ENCODE measurements around the gene ISM2. TPM values are rescaled to one million over a fixed set of nuclear protein-coding genes. Genes with fewer than 3 reads are reported as not detected.

ISM2 gene
- total and polyA plus RNA-seq, 2 experiments from 2014 or later = 0.69 to 1.3 TPM

- TF ChIP-seq CREB1 (CRISPR knock-in tag; IDR thresholded peaks at IDR 0.05; ENCODE audit: low read depth) (no peak), STAT1 (IDR thresholded peaks at IDR 0.05; ENCODE audit: unreplicated experiment) (no peak), REST (IDR thresholded peaks at IDR 0.05; ENCODE audit: unreplicated experiment) (no peak), POLR2AphosphoS5 (IDR thresholded peaks at IDR 0.05; ENCODE audit: low read depth) (no peak), ZNF331 (CRISPR knock-in tag; IDR thresholded peaks at IDR 0.05; ENCODE audit: low read depth) (no peak)
- DNase-seq (ENCODE audit: low spot score) (no peak), ATAC-seq (no peak)
- H3K27me3 Mint-ChIP-seq (ENCODE audit: insufficient read depth, low read depth, poor library complexity) = peaks cover 6% of the 10 kb centered on the region
- H3K36me3 Mint-ChIP-seq (ENCODE audit: low read depth) = no peaks in the 10 kb centered on the region
- no peak overlapping the region for H3K4me3 Mint-ChIP-seq
- no peak overlapping the region for H3K4me2 ChIP-seq
- H3K9me2 ChIP-seq (ENCODE audit: insufficient read depth) = no peaks in the 10 kb centered on the region
- no peaks in the 10 kb centered on the region for H3K79me2 ChIP-seq (replicated peaks; ENCODE audit: insufficient read depth)
- H4K20me1 ChIP-seq (replicated peaks; ENCODE audit: insufficient read depth) = no peaks in the 10 kb centered on the region
- H3F3A ChIP-seq (replicated peaks; ENCODE audit: low read depth) = no peaks in the 10 kb centered on the region
- no peaks in the 10 kb centered on the region for H3K4me1 ChIP-seq (ENCODE audit: insufficient read depth)
- H3K27ac Mint-ChIP-seq = no peak overlapping the region
- H3K36me3 ChIP-seq (ENCODE audit: insufficient read depth) = no peaks in the 10 kb centered on the region
- no peak overlapping the region for H3K27ac ChIP-seq (ENCODE audit: low read depth)
- H3K4me3 ChIP-seq = no peak overlapping the region
- no peaks in the 10 kb centered on the region for H3K4me1 Mint-ChIP-seq
- no peaks in the 10 kb centered on the region for H3K9me3 Mint-ChIP-seq
- no peaks in the 10 kb centered on the region for H3K27me3 ChIP-seq (ENCODE audit: insufficient read depth)
- no peak overlapping the region for H2AFZ ChIP-seq
These were observed 12.5 kb downstream of the ISM2 start for GRCh38 chr14:77485901-77486678.

- H3K36me3 Mint-ChIP-seq (ENCODE audit: low read depth) = no peaks in the 10 kb centered on the region
- no peaks in the 10 kb centered on the region for H3K9me2 ChIP-seq (ENCODE audit: insufficient read depth)
- H2AFZ ChIP-seq = no peak overlapping the region
- H3K36me3 ChIP-seq (ENCODE audit: insufficient read depth) = no peaks in the 10 kb centered on the region
- no peaks in the 10 kb centered on the region for H3K79me2 ChIP-seq (replicated peaks; ENCODE audit: insufficient read depth)
- ATAC-seq (no peak), DNase-seq (ENCODE audit: low spot score) (no peak)
- no peak overlapping the region for H3K4me3 Mint-ChIP-seq
- H3K4me3 ChIP-seq = no peak overlapping the region
- H3K4me1 Mint-ChIP-seq = no peaks in the 10 kb centered on the region
- H3F3A ChIP-seq (replicated peaks; ENCODE audit: low read depth) = no peaks in the 10 kb centered on the region
- peaks cover 6% of the 10 kb centered on the region for H3K27me3 Mint-ChIP-seq (ENCODE audit: insufficient read depth, low read depth, poor library complexity)
- no peaks in the 10 kb centered on the region for H4K20me1 ChIP-seq (replicated peaks; ENCODE audit: insufficient read depth)
- H3K4me2 ChIP-seq = no peak overlapping the region
- H3K27me3 ChIP-seq (ENCODE audit: insufficient read depth) = no peaks in the 10 kb centered on the region
- no peaks in the 10 kb centered on the region for H3K4me1 ChIP-seq (ENCODE audit: insufficient read depth)
- H3K27ac Mint-ChIP-seq = no peak overlapping the region
- no peak overlapping the region for H3K27ac ChIP-seq (ENCODE audit: low read depth)
- no peaks in the 10 kb centered on the region for H3K9me3 Mint-ChIP-seq
- TF ChIP-seq STAT1 (IDR thresholded peaks at IDR 0.05; ENCODE audit: unreplicated experiment) (no peak), CTCF (conservative IDR thresholded peaks at IDR 0.05; ENCODE audit: low read depth in 2 of 2) (no peak), ZNF114 (CRISPR knock-in tag; IDR thresholded peaks at IDR 0.05) (no peak), ZNF331 (CRISPR knock-in tag; IDR thresholded peaks at IDR 0.05; ENCODE audit: low read depth) (no peak), REST (IDR thresholded peaks at IDR 0.05; ENCODE audit: unreplicated experiment) (no peak), NANOG (IDR thresholded peaks at IDR 0.05; ENCODE audit: borderline replicate concordance) (no peak), ETS1 (IDR thresholded peaks at IDR 0.05) (no peak), CREB1 (CRISPR knock-in tag; IDR thresholded peaks at IDR 0.05; ENCODE audit: low read depth) (no peak), JUNB (IDR thresholded peaks at IDR 0.05; ENCODE audit: unreplicated experiment) (no peak), EZH2phosphoT487 (IDR thresholded peaks at IDR 0.05; ENCODE audit: unreplicated experiment) (no peak)
These were observed 13.4 kb downstream of the ISM2 start for GRCh38 chr14:77485256-77485655.

All from GM23338 (cell line).